Fibroblast of skin of left quadriceps (primary cell): ENCODE measurements around the gene KIF2C.
"Not testable (repeated sequence)": the region's sequence is repeated elsewhere in the genome, so short reads cannot be mapped to it uniquely, and the experiment has no call there.

ENCODE experiments used
- DNase-seq, 2 experiments: peaks; one replicate each; pipeline ENCODE4 v3.0.0-alpha.2; 2013; ENCODE audit warnings: low read depth in 2 of 2

KIF2C gene

GRCh38 chr1:44792736-44793502 lies 53.3 kb downstream of the KIF2C start:
- no peak for DNase-seq

- not testable (repeated sequence) for DNase-seq
Observed at GRCh38 chr1:44797886-44798285, 58.2 kb downstream of the KIF2C start.

GRCh38 chr1:44798481-44799365 lies 59.1 kb downstream of the KIF2C start:
- no peak for DNase-seq

GRCh38 chr1:44799770-44800584 lies 60.3 kb downstream of the KIF2C start, which contains the start of gene PLK3:
PLK3 (plus strand) TSS chr1:44800377; CDS start chr1:44800464, 87 bp downstream.
- peak; percentile 93 to 94 for DNase-seq

GRCh38 chr1:44801491-44802305 lies 62.1 kb downstream of the KIF2C start:
- no peak for DNase-seq

- DNase-seq, result no peak
Observed at GRCh38 chr1:44802306-44803061, 62.8 kb downstream of the KIF2C start.

GRCh38 chr1:44803062-44803311 lies 63.4 kb downstream of the KIF2C start:
- DNase-seq, result no peak

- no peak for DNase-seq
Observed at GRCh38 chr1:44803312-44804095, 63.9 kb downstream of the KIF2C start.

- DNase-seq, result no peak
Observed at GRCh38 chr1:44805311-44806024, 65.8 kb downstream of the KIF2C start.

- no peak for DNase-seq
Observed at GRCh38 chr1:44806025-44806703, 66.5 kb downstream of the KIF2C start.

- DNase-seq, result no peak
Observed at GRCh38 chr1:44806704-44807363, 67.2 kb downstream of the KIF2C start, which contains the start of gene DYNLT4. DYNLT4 (minus strand) TSS chr1:44807351; CDS start chr1:44806668, 683 bp downstream.

- DNase-seq, result peak; percentile 97
Observed at GRCh38 chr1:44807364-44808062, 67.9 kb downstream of the KIF2C start.

- DNase-seq, result peak; percentile 68 to 69
Observed at GRCh38 chr1:44808063-44808937, 68.7 kb downstream of the KIF2C start, which contains the start of gene BTBD19. BTBD19 (plus strand) TSS chr1:44808523; CDS start chr1:44808821, 298 bp downstream.

GRCh38 chr1:44808938-44809917 lies 69.6 kb downstream of the KIF2C start:
- no peak for DNase-seq
